ENCODE results near the gene KNG1. TPM values are rescaled to one million over a fixed set of nuclear protein-coding genes. Genes with fewer than 3 reads are reported as not detected.

KNG1 gene
- total and polyA plus RNA-seq, 10 of the 15 experiments (the other 5 are each of a cell fraction or from before 2014, with no cell fraction given), result 0.21 TPM; not detected in 9

GRCh38 chr3:186708983-186709679 is 8.0 kb upstream of the KNG1 start:
- H3K36me3 ChIP-seq (ENCODE audit: control insufficient read depth in 2 of 2, insufficient read depth in 2 of 2, low read length in 1 of 2), result no peaks in the 10 kb centered on the region
- no peak for ATAC-seq
- ChIA-PET RAD21 (ENCODE audit: unreplicated experiment) (no interaction called here), SMC1A (ENCODE audit: uncharacterized antibody, unreplicated experiment) (no interaction called here), CTCF (no interaction called here), POLR2A (no interaction called here)
- 15% methylated on average over 6 of the region's 6 CpGs for WGBS (ENCODE audit: insufficient coverage, insufficient replicate concordance, low lambda C conversion rate, missing lambda C conversion rate)
- DNase-seq (ENCODE audit: low read depth, low spot score), result no peak
- H3K27me3 ChIP-seq (replicated peaks in 1 of 2; ENCODE audit: control insufficient read depth in 2 of 2, insufficient read depth in 2 of 2, low read length in 1 of 2), result no peaks in the 10 kb centered on the region; a peak in 3 of 4 replicates
- H3K4me1 ChIP-seq (ENCODE audit: control insufficient read depth, insufficient read depth, low read length), result no peaks in the 10 kb centered on the region
- no peak overlapping the region for H3K27ac ChIP-seq (ENCODE audit: control insufficient read depth, insufficient read depth)
- TF ChIP-seq E2F4 (IDR thresholded peaks at IDR 0.05; ENCODE audit: low read depth, low read length) (no peak), ZNF274 (IDR thresholded peaks at IDR 0.05; ENCODE audit: insufficient read depth, insufficient read length) (no peak), BCLAF1 (IDR thresholded peaks at IDR 0.05) (no peak), RB1 (IDR thresholded peaks at IDR 0.05; ENCODE audit: borderline replicate concordance) (no peak), STAT3 (IDR thresholded peaks at IDR 0.05; ENCODE audit: low read depth, low read length) (no peak), IRF3 (IDR thresholded peaks at IDR 0.05) (no peak), ELK1 (IDR thresholded peaks at IDR 0.05; ENCODE audit: low read depth, low read length) (no peak), CTCF (IDR thresholded peaks at IDR 0.05 in 2 of 3, conservative IDR thresholded peaks at IDR 0.05 in 1 of 3; ENCODE audit: control insufficient read depth in 2 of 3, extremely low read depth in 1 of 3, insufficient read depth in 1 of 3, low read depth in 3 of 3, low read length in 3 of 3) (no peak), CREB1 (IDR thresholded peaks at IDR 0.05; ENCODE audit: low read depth) (no peak), CREM (IDR thresholded peaks at IDR 0.05; ENCODE audit: low read depth) (no peak)
- TF ChIP-seq, protein P1, sequence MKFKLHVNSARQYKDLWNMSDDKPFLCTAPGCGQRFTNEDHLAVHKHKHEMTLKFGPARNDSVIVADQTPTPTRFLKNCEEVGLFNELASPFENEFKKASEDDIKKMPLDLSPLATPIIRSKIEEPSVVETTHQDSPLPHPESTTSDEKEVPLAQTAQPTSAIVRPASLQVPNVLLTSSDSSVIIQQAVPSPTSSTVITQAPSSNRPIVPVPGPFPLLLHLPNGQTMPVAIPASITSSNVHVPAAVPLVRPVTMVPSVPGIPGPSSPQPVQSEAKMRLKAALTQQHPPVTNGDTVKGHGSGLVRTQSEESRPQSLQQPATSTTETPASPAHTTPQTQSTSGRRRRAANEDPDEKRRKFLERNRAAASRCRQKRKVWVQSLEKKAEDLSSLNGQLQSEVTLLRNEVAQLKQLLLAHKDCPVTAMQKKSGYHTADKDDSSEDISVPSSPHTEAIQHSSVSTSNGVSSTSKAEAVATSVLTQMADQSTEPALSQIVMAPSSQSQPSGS (IDR thresholded peaks at IDR 0.05; ENCODE audit: low read length), result no peak
- H2AFZ ChIP-seq (ENCODE audit: control insufficient read depth, low read depth, low read length), result no peak overlapping the region
- FAIRE-seq, result no peak
- BruUV-seq (replicated peaks), result no TSS peak
- in situ Hi-C loops (cut with MboI), result no loop called here
- H3K4me2 ChIP-seq (ENCODE audit: control insufficient read depth, insufficient read depth), result no peak overlapping the region
- H3K4me3 ChIP-seq, result no peak overlapping the region
- intact Hi-C loops (cut with micrococcal nuclease; ENCODE audit: unreplicated experiment), result no loop called here
- H3K9me3 ChIP-seq (replicated peaks; ENCODE audit: control insufficient read depth, insufficient read depth, low read length), result no peaks in the 10 kb centered on the region
- H4K20me1 ChIP-seq (ENCODE audit: control insufficient read depth, insufficient read depth), result no peaks in the 10 kb centered on the region
- no peak overlapping the region for H3K9ac ChIP-seq (ENCODE audit: control insufficient read depth, insufficient read depth, low read length)
- no peaks in the 10 kb centered on the region for H3K79me2 ChIP-seq (ENCODE audit: control insufficient read depth, insufficient read depth, low read length)

Data from GM12878 (cell line).